Heart left ventricle (tissue), 13 donors: ENCODE data around the gene NFE2L1.

Source experiments
- CTCF ChIP-seq, 12 donors: fragments of 200-600 bp; sonication (generic) in 4 of 12; IDR thresholded peaks; one replicate each; pipeline versions ENCODE4 v1.5.0 to v1.8.0; 2018 to 2022; ENCODE audit warnings: antibody characterized with exemption in 12 of 12, mild to moderate bottlenecking in 5 of 12
- POLR2A ChIP-seq, 2 donors: fragments of 450-650 bp; IDR thresholded peaks; one replicate each; pipeline ENCODE4 v1.6.1; 2017; ENCODE audit warnings: antibody characterized with exemption in 2 of 2, mild to moderate bottlenecking in 2 of 2, moderate library complexity in 2 of 2
- donor health status: ischemic (EF 13 %, LVEDD 7.1; RV severe dilation, severe dysfunction).
- donor health status: DM: no; HTN: yes; CAD: no.
- donor health status: DM: no; HTN: no; CAD: no.
- donor health status: ischemic (EF 25% LVEDD 6.9; RV normal size, moderate dysfunction).
- donor health status: ischemic (EF 25% LVEDD 5.7; RV mildly dilated, moderate dysfunction).
- donor health status: ischemic (EF 35%, LVEDD 5.7; RV mildly dilated, moderate dysfunction).
- donor health status: nonischemic (EF 11% LVEDD 7.7; RV severe dilation, severe dysfunction).
- donor health status: DM: yes; HTN: yes; CAD: no.
- donor health status: PGD.
- donor health status: ischemic (EF 29% LVEDD 5.4; RV normal size, mild dysfunction).
- donor health status: nonischemic (EF 23%, LVEDD 6.1; RV moderate dilation, normal function).

GRCh38 chr17:48066656-48067055 lies 18.5 kb downstream of the NFE2L1 start:
- TF ChIP-seq POLR2A (IDR thresholded peaks at IDR 0.05) (no peak), CTCF (IDR thresholded peaks at IDR 0.05) (no peak)
